Measurements from ENCODE around the gene OSBPL9. TPM values are rescaled to one million over a fixed set of nuclear protein-coding genes. Genes with fewer than 3 reads are reported as not detected.
"Not testable (repeated sequence)": the region's sequence is repeated elsewhere in the genome, so short reads cannot be mapped to it uniquely, and the experiment has no call there.

Gene OSBPL9
- total RNA-seq, 1 experiment from 2014 or later: 43.2 TPM

GRCh38 chr1:51780927-51781326, 164.0 kb downstream of the OSBPL9 start:
- DNase-seq (ENCODE audit: low spot score): no peak

- DNase-seq (ENCODE audit: low spot score): no peak
These were observed 168.1 kb downstream of the OSBPL9 start for GRCh38 chr1:51784997-51785421.

- no peak for DNase-seq (ENCODE audit: low spot score)
These were observed 172.0 kb downstream of the OSBPL9 start for GRCh38 chr1:51788938-51789337.

GRCh38 chr1:51789342-51789741, 172.4 kb downstream of the OSBPL9 start:
- DNase-seq (ENCODE audit: low spot score): no peak

- DNase-seq (ENCODE audit: low spot score): no peak
These were observed 173.5 kb downstream of the OSBPL9 start for GRCh38 chr1:51790385-51790784.

GRCh38 chr1:51791888-51792287, 175.0 kb downstream of the OSBPL9 start:
- no peak for DNase-seq (ENCODE audit: low spot score)

GRCh38 chr1:51792864-51793263, 176.0 kb downstream of the OSBPL9 start:
- no peak for DNase-seq (ENCODE audit: low spot score)

- DNase-seq (ENCODE audit: low spot score): no peak
These were observed 177.4 kb downstream of the OSBPL9 start for GRCh38 chr1:51794260-51794659.

GRCh38 chr1:51794868-51795267, 178.0 kb downstream of the OSBPL9 start:
- DNase-seq (ENCODE audit: low spot score): no peak

- DNase-seq (ENCODE audit: low spot score): no peak
These were observed 182.5 kb downstream of the OSBPL9 start for GRCh38 chr1:51799372-51799771.

GRCh38 chr1:51814513-51814912, 197.6 kb downstream of the OSBPL9 start:
- DNase-seq (ENCODE audit: low spot score): no peak

GRCh38 chr1:51818487-51818886, 201.6 kb downstream of the OSBPL9 start:
- DNase-seq (ENCODE audit: low spot score): no peak

GRCh38 chr1:51819021-51819420, 202.1 kb downstream of the OSBPL9 start:
- DNase-seq (ENCODE audit: low spot score): not testable (repeated sequence)

- no peak for DNase-seq (ENCODE audit: low spot score)
These were observed 202.9 kb downstream of the OSBPL9 start for GRCh38 chr1:51819810-51820209.

- no peak for DNase-seq (ENCODE audit: low spot score)
These were observed 212.2 kb downstream of the OSBPL9 start for GRCh38 chr1:51829058-51829457.

GRCh38 chr1:51833700-51834099, 216.8 kb downstream of the OSBPL9 start:
- DNase-seq (ENCODE audit: low spot score): no peak

GRCh38 chr1:51837243-51837642, 220.4 kb downstream of the OSBPL9 start:
- DNase-seq (ENCODE audit: low spot score): no peak

Small RNAs within 50 kb of the gene (small RNA-seq; reads per million reads assigned to genes)
- gene AL050343.2: not detected
- gene RF00568: not detected

Other genes with a start within 250 kb of the OSBPL9 start
- 7.6 and 9.4 TPM in 2 replicates for gene EPS15, start 97.8 kb upstream of the OSBPL9 start, total RNA-seq (2014; rRNA removed; shearing (Covaris generic))

All from HT-29 (cell line).